Activated CD8-positive, alpha-beta memory T cell treated with anti-CD3 and anti-CD28 coated beads for 36 hours (primary cell): ENCODE results near the gene PMEPA1. TPM values are rescaled to one million over a fixed set of nuclear protein-coding genes. Genes with fewer than 3 reads are reported as not detected.

Experiments used
- CTCF ChIA-PET: fragments of 350-600 bp; sonication (Branson Sonifier 250); formaldehyde crosslinking; loops from one replicate; lab custom pipeline; 2021; ENCODE audit warnings: antibody characterized with exemption; lab: Charles Lee
- POLR2A ChIA-PET: fragments of 350-600 bp; sonication (Branson Sonifier 250); formaldehyde crosslinking; loops from one replicate; lab custom pipeline; 2021; ENCODE audit warnings: antibody characterized with exemption; lab: Charles Lee
- total RNA-seq, 2 experiments: library from RNA; stranded (reverse); gene quantifications; one replicate each; pipeline ENCODE4 v1.2.3, GENCODE V29; 2021

PMEPA1 gene
- total RNA-seq, 2 experiments from 2014 or later, result 2.2 to 2.6 TPM

DNA sequence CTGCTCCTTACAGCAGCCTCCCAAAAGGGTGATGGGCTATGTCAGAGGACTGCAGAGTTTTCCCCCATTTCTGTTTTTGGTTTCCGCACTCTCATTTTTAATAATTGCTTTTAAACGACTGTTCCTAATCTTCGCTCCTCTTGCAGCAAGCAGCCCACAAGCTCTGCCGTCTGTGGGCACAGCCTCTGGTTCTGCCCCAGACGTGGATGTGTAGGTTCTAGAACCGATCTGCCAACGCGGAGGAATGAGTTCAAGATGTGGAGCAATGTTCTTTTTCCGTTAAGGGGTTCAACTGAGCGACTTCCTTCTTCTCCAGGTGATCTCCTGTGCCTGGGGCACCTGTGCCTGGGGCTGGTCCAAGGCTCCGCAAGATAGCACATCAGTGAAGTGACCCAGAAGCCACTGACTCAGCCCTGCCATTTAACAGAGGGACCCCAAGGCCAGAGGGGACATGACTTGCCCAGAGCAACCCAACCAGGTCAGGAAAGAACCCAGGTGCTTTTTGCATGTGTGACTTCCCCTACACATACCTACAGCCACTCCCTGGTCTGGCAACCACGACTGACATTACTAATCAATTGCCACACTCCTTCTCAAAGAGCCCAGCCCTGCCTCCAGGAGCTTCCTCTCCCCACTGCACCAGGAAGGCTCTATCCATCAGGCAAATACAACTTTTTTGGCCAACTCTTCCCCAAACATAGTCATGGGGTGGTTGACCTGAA, 22.7 kb downstream of the PMEPA1 start:
- CTCF ChIA-PET, result no interaction called here
- POLR2A ChIA-PET, result no interaction called here

DNA sequence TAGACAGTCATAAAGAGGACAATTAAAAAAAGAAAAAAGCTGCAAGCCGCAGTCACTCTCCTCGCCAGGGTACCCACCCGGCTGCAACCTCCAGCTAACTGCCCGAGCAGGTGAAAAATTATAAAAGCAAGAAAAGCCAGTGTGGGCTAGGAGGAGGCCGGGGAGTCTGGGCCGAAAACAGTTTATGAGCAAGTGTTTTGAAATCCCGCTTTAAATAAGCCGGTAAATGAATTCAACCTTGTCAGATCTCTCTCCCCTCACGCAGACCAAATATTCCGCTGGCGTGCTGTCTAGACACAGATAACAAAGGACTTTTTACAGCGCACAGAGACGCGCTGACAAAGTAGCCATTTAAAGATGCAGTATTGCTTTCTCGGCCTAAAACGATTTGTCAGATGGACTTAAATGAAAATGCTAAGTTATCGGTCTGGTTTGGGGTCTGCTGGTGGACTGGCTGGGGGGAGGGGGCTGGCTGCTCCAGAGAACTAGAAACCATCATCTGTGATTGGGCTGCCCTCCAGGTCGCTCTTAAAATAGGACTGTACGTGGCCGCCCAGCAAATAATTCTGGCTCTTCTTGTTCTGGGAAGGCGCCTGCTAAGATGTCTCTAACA, 24.6 kb downstream of the PMEPA1 start:
- ChIA-PET CTCF (no interaction called here), POLR2A (no interaction called here)

DNA sequence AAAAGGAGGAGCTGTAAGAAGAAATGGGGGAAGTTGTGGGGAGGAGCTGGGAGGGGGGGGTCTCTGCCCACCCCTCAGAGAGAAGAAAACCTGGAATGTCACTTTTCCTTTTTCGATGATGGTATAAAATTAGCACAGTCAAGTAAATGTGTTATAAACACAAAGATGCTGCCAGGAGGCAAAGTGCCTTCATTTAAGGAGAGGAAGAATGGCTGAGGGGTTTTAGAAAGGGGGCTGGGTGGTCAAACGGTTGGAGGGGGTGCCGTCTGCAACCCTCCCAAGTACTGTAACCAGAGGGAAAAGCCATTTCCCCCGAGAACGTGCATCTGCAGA, 25.0 kb downstream of the PMEPA1 start:
- ChIA-PET POLR2A (no interaction called here), CTCF (no interaction called here)

DNA sequence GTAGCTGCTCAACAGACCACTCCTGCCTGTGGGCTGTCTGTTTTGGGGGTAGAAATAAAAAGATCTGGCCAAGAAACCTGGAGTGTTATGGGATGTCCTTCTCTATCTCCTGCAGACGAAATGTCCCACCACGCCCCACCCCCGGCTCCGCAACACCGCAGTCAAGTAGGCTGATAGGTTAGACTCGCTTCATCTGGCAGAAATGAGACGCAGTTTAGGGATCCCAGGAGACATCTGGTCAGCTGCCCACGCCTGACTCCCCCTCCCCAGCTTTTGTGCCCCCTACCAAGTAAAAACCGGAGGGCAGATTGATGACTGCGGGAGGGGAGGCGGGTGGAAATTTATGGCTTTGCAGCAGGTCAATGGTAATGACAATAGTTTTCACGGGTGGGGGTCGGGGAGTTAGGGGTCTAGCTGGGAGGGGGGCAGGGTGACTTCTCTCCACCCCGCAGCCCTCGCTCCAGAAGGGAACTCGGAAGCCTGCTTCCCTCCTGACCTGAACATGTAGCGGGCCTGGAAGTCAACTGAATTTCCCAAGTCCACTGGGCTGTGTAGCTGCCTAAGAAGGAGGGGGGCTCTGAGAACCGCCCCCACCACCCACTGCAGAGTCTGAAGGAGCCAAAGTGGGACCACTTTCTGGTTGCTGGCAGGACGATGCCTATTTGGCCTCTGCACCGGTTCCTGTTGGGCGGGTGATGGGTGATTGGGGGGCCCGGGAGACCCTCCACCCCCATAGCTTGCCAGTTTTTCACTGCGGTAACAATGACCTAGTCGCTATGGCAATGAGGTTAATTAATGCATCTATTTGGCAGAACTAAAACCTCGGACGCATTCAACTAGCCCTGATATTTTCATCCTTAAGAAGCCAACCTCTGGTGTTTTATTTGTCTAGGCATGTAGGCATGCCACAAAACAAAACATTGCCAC, 25.7 kb downstream of the PMEPA1 start:
- CTCF ChIA-PET, result no interaction called here
- POLR2A ChIA-PET, result no interaction called here

DNA sequence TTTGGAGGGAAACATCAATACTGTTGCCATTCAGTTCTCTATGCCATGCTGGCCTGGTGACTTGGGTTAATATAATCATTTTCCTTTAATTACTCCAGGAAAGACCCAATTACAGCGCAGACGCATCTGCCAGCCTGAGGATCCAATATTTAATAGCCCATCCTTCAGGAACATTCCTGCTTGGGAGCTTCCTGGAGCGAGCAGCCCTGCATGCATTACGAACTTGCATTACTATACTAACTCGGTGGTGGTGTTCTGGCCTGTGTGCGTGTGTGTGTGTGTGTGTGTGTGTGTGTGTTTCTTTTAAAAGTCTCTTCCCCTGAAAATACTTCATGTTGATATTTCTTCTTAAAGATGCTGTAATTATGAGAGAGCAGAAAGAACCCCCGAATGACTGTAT, 26.5 kb downstream of the PMEPA1 start:
- POLR2A ChIA-PET, result interaction anchor here (0.5 kb wide), 1 partner anchor 435 kb away, joined by 3 read pairs; no protein-coding TSS in a partner anchor
- CTCF ChIA-PET, result no interaction called here

DNA sequence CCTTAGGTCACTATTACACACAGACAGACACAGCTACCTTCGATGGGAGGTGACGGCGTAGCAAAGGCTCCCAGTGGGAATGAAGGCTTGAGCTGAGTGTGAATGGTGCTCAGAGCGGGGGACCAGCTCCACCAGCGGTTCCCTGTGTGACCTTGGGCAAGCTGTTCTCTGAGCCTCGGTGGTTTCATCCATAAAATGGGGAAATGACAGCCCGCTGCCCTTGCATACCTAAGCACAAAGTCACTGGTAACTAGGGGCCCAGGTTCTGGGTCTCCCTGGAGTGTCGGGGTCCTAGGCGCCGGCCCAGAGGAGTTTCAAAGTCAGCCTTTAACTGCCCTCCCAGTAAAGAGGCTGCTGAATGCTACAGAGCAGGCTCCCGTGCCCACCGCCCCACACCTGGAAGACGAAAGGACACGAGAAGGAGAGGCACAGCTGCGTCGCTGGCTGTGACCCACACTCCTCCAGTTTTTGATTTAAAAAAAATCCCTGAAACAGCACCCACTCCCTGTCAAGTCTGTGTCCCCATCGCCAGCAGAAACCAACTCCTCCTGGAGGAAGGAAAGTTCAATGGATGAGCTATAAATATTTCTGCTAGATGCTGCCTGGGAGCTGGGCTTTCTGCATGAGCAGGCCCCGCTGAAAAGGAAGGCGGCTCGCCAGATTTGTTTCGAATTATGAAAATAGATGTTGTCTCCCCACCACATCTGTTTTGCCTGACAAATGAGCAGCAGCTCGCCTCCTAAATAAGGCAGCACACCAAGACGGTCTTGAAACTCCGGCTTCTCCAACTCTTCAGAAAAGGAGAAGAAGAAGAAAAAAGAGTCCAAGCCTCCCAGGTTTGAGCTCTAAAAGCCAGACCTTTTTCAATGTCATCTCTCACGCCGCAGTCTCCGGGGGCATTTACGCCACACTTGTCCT, 27.4 kb downstream of the PMEPA1 start:
- ChIA-PET POLR2A (no interaction called here), CTCF (no interaction called here)

DNA sequence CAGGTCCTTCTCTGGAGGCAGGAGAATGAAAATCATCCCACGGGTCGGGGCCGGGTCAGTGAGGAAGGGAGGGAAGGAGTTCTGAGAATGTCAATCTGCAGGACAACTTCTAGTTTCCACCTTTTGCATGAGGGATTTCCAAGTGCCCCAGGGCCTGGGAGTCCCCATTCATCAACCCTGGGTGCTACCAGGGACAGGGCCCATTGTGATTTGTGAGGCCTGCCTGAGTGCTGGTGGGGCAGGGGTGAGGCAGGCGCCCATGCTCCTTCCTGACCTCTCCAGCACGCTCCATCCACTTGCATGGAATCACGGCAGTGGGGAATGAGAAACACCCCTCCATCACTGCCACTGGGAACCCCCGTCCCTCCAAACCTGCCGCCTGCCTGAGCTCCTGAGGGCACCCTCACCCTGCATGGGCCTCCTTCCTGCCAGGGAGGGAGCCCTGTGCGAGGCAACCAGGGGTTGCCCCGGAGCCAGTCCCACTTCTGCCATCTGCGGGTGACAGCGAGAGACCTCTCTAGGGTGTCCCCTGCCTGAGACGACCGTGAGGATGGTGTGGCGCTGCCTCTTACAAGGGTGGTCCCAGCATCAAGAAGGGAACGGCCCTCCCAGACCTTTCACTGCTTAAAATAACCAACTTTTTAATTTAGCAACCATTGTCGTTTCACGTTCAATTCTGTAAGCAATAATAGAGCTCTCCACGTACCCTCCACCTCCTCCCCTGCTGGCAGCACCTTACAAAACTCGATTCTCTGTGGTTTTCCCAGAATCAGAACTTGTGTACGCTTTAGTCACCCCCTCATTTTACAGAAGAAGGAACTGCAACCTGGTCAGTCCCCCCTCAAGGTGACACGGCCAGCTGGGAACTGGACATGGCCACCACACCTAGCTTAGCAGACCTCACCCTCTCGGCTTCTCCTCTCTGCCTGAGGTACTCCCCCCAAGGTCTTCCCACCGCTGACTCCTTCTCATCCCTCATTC, 28.6 kb downstream of the PMEPA1 start:
- ChIA-PET POLR2A (no interaction called here), CTCF (no interaction called here)

DNA sequence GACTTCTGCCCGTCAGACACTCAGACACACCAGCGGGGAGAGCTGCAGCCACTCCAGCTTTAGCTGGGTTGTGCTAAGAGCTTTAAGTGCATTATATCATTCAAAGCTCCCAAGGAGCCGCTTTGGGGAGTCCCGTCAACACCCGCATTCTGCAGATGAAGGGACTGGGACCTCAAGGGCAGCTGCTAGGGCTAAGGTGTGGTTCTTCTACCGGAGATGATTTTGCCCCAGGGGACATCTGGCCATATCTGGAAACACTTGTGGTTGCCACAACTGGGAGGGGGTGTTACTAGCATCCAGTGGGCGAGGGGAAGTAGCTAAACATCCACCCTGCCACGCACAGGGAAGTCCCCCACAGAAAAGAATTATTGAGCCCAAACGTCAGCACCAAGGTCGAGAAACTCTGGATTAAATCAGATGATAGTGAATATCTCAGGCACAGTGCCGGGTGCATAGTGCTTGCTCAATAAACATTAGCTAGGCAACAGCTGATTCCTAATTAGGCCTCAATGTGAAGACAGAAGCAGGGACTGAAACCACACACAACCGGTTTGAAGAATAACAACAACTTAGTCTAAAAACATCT, 29.6 kb downstream of the PMEPA1 start:
- POLR2A ChIA-PET, result no interaction called here
- CTCF ChIA-PET, result no interaction called here

DNA sequence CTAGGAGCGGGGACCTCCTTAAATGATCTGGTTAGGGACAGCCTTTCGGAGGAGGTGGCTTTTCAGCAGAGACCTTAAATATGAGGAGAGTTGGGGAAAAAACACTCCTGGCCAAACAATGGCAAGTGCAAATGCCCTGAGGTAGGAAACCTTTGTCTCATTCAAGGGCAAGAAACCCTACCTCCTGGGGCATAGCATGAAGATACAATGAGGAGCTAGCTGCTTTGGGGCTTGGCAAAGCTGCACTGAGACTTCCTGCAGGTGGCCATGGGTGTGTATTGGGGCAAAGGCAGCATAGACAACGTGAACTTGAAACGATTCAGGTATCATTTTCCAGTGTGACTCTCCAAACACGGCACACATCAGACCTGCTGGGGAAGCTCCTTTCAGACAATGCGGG, 30.7 kb downstream of the PMEPA1 start:
- POLR2A ChIA-PET, result no interaction called here
- CTCF ChIA-PET, result no interaction called here

DNA sequence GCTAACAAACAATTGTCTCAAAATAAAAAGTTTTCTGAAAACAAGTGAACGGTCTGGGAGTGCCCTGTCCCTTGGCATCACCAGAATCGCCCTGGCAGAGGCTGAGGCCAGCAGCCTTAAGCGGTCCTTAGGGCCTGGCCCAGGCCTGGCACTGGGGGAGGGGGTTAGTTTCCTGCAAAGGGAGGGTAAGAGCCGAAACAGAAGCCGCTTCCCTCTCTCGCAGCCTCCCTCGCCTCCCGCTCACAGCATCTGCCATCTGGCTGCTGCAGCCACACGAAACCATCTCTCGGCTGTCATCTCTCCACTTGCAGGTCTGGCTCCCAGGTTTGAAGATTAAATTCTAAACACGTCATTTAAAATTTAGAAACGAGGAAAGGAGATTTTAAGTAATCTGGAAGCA, 31.5 kb downstream of the PMEPA1 start:
- CTCF ChIA-PET, result no interaction called here
- POLR2A ChIA-PET, result no interaction called here

DNA sequence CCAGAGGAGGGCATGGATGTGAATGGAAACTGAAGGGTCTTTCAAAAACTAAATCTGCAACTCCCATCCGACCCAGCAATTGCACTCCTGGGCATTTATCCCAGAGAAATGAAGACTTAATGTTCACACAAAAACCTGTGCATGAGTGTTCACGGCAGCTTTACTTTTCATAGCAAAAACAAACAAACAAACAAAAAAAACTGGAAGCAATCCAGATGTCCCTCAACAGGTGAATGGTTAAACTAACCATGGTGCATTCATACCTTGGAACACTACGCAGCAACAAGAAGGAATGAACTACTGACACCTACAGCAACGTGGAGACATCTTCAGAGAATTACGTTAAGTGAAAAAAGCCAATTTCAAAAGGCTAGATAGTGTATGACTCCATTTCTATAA, 32.2 kb downstream of the PMEPA1 start:
- POLR2A ChIA-PET, result no interaction called here
- CTCF ChIA-PET, result no interaction called here

DNA sequence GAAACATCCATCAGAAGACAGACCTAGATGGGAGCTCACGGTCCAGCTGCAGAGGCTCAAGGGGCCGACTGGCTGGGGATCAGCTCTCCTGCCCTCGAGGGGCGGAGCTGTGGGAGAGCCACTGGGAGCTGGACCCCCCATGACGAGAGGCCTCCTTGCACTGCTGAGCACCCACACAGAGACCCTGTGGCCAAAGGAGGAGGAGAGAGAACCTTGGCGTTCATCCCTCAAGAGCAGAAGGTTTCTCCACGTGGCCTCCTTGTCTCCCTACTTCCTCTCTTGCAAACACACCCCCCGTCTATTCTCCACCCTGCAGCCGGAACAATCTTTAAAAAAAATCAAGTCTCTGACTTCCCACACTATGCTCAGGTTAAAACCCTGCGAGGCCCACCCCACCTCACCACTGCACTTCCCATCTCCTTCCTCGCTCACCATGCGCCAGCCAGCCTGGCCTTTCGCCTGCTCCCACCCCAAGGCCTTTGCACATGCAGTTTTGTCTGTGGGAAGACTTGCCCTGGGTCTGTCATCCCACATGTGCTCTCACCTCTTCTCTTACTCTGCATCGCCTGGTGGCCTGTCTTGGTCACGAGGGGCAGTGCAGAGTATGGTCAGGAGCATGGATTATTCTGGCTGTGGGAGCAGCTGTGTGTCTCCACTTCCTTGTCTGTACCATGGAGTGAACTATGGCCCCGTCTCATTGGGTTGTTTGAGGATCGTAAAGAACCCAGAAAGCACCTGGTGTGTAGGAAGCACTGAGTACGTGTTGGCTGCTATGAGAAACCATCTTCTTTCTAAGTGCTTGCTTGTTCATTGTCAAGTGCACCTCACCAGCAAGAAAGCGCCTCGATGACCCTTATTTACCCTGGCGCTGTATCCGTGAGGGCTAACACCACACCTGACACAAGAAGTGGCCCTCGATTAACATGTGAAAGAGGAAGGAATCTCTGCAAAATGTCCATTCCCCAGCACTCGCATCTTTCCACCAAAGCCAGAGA, 32.9 kb downstream of the PMEPA1 start:
- CTCF ChIA-PET, result interaction anchor here (0.6 kb wide), 1 partner anchor 54 kb away, joined by 3 read pairs; no protein-coding TSS in a partner anchor
- POLR2A ChIA-PET, result no interaction called here

DNA sequence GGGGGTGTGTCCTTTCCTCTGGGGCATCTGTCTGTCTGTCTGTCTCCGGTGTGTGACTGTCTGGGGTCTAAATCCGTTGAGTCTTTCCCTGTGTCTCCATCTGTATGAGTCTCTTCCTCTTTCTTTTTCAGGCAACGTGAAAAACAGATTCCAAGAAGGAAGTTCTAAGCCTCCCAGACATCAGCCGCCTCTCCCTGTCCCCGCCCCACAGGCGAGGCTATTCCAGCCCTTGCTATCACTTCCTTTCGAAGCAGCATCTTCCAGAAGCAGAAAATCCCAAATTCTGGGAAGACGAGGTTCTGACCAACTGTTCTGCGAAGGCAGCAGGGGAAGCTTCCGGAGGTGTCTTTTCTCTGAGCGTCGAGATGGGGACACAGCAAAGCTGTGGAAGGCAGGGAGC, 34.0 kb downstream of the PMEPA1 start:
- CTCF ChIA-PET, result interaction anchor here (0.6 kb wide), 1 partner anchor 53 kb away, joined by 3 read pairs; no protein-coding TSS in a partner anchor
- POLR2A ChIA-PET, result no interaction called here

DNA sequence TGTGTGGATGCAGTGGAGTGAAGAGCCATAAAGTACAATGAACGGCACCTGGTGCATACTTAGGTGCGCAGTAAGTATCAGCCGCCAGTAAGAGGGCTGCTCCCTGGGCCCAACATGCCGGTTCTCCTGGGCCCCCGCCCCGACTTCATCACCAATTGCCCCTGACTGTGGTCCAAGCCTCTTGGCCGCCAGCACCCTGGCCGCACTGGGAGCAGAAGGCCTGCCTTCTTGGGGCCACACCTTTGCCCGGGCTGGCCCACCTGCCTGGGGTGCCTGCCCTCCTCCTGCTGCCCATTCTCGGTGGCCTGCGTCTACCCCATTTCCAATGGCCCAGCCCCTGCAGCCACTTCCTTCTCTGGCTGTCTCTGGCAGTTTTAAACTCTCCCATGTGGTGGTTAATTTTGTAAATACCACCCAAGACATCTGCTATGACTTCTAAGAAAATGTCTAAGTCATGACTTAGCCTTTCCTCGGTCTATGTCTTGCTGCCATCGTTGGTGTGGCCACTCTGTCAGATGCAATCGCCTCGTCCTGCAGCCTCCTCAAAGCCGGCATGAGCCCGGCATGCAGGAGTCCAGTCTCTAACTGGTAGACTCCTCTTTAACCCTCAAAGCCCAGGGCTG, 36.8 kb downstream of the PMEPA1 start:
- ChIA-PET CTCF (no interaction called here), POLR2A (no interaction called here)

DNA sequence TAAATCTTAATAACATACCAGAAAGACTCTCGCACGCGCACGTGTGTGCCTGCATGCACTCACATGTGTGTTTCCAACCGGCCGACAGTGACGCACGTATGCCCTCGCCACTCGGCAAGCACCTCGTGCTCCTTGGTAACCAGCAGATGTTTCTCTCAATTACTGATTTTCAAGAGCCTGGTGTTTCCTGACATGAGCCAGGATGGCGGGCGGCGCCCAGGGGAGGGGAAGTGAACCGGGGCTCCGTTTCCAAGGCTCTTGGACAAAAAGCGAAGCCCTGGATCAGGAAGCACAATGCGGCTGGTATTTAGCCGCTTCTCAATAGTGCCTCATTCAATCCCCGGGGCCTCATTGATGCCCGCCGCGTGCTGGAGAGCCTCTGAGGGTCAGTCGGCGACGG, 37.7 kb downstream of the PMEPA1 start:
- CTCF ChIA-PET, result no interaction called here
- POLR2A ChIA-PET, result no interaction called here

DNA sequence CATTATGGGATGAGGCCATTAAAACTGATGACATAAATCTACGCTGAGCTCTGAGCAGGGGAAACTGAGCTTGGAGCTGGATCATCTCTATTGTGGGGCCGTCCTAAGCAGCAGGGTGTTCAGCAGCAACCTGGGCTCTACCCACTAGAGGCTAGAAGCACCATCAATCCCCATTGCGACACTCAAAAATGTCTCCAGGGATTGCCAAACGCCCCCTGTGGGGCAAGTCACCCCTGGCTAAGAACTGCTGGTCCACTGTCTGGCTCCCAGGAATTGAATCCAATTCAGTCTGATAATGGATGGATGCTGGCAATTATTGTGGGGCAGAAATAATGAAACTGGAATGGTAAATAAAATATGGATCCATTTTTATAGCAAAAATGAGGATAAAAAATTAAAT, 38.2 kb downstream of the PMEPA1 start:
- POLR2A ChIA-PET, result no interaction called here
- CTCF ChIA-PET, result no interaction called here

DNA sequence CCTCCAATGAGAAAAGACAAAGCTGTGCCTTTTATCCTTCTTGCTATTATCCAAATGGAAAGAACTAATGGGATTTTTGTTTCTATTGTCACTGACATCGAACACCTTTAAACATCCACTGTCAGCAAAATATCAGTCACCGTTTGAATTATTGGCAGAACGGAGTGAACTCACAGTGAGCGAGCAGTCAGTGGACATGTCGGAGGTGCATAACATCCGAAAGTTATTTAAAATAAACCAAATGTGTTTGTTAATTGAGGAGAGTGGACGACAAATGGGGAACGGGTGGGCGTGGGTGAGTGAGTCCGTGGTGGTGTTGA, 38.8 kb downstream of the PMEPA1 start:
- ChIA-PET POLR2A (no interaction called here), CTCF (no interaction called here)
